GM18499 (cell line): ENCODE results near the gene VGLL4.

Source experiments
- ATAC-seq: cut with Tn5 transposase; IDR thresholded peaks from one replicate; pipeline ENCODE4 v1.9.1; 2021; ENCODE audit warnings: moderate number of reproducible peaks; ENCODE audit not compliant: insufficient read depth, unreplicated experiment

The VGLL4 gene

DNA sequence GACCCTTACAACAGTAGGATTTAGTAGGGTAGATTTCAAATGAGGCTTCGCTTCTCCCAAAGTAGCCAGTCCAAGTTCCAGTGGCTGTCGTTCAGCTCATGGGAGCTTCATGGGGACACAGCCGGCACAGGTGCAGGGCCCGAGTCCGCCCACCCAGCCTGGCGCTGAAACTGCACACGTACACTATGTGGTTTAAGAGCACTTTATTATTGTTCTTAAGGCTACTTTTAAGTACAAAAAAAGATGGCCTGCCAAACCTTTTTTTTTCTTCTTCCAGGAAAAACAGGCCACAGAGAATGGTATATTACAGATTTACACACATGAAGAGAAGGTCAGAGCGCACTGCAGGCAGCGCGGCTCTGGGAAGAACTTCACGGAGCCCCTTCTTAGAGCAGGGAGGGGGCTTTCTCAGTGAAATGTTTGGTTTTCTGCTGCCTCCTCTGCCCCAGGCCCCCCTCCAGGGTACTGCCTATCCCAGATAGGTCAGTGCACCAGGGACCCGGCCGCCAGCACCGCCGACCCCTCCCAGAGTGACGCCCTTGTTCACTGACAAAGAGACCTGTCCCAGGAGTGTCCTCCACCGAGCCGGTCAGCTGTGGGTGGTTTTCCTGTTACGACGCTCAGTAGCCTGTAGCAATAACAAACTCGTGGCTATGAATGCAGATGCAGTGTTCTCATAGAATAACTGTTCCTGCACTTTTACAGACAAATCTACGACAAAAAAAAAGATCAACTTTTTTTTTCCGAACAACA, 87.7 kb downstream of the VGLL4 start:
- no peak for ATAC-seq

DNA sequence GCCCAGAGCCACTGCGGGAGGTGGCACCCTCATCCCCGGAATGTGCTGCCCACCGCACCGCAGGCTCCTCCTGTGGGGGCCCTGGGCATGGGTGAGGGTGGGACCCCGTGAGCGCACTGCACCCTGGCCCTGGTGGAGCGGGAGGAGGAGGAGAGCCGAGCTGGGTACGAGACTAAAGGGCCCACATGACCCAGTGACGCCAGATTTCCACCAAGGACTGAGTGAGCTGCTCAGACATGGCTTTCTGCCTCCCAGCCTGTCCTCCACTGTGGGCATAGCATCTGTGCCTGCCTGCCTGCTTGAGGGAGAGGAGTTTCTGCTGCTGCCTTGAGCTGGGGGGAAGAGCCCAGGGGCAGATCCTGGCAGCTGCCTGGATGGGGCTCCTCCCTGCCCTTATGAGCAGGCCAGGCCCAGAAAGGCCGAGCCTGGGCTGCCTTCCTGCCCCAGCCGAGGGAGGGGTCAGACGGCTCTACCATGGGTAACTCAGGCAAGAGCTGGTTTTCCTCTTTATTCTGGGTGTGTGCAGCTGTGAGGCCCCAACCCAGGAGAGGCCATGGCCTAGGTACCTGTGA, 88.4 kb downstream of the VGLL4 start:
- no peak for ATAC-seq

DNA sequence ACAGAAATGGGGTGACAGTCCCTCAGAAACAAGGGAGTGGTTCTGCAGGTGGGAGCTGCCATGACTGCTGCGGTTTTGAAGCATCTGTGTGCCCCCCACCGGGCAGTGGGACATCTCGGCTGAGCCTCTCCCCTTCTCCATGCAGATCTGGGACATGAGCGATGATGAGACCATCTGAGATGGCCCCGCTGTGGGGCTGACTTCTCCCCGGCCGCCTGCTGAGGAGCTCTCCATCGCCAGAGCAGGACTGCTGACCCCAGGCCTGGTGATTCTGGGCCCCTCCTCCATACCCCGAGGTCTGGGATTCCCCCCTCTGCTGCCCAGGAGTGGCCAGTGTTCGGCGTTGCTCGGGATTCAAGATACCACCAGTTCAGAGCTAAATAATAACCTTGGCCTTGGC, 89.0 kb downstream of the VGLL4 start:
- no peak for ATAC-seq

DNA sequence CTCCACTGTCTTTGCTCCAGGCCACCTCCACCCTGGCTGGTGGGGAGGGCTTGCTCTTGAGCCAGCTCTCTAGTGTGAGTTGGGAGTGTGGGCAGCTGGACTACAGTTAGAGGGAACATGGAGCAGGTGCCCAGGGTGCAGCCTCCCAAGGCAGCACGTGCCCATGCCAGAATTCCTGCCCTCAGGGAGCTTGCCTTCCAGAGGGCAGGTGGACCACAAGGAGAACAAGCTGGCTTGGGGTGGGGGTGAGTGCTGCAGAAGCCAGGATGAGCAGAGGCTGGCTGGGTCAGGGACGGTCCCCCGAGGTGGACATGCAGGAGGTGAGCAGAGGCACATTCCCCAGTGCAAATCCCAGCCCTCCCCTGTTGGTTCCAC, 89.5 kb downstream of the VGLL4 start:
- no peak for ATAC-seq

DNA sequence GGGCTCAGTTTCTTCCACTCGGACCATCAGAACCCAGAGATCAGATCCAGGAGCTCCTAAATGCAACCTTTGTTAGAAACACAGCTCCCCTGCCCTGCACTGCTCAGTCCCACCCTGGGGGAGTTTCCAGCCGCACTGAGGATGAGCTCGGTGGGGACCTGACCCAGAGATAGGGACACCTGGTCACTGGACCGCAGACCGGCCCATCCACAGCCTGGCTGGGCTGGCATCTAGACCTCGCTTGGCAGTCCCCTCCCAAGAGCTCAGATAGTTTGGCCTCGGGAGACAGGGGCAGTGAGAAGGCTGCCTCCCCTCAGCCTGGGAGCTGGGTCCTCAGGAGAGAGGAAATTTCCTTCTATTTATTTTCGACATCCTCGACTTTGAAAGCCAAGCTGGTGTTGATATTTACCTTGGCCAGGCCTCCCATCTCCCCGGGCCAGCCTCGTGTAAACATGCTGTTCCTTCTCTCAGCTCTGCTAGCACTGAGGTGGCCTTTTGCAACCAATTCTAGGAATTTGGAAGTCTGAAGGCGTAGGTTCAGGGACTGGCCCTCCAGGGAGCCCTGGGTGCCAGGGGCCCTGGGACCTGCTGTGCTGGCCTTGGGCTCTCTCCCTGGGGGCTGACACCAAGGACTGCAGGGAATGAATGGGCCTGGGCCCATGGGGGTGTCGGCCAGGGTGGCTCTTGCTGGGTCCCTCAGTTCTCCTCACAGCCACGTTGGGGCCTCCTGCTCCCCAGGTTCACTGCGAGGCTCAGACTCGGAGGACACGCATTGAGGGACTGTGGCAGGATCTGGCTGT, 90.1 kb downstream of the VGLL4 start:
- ATAC-seq: no peak

DNA sequence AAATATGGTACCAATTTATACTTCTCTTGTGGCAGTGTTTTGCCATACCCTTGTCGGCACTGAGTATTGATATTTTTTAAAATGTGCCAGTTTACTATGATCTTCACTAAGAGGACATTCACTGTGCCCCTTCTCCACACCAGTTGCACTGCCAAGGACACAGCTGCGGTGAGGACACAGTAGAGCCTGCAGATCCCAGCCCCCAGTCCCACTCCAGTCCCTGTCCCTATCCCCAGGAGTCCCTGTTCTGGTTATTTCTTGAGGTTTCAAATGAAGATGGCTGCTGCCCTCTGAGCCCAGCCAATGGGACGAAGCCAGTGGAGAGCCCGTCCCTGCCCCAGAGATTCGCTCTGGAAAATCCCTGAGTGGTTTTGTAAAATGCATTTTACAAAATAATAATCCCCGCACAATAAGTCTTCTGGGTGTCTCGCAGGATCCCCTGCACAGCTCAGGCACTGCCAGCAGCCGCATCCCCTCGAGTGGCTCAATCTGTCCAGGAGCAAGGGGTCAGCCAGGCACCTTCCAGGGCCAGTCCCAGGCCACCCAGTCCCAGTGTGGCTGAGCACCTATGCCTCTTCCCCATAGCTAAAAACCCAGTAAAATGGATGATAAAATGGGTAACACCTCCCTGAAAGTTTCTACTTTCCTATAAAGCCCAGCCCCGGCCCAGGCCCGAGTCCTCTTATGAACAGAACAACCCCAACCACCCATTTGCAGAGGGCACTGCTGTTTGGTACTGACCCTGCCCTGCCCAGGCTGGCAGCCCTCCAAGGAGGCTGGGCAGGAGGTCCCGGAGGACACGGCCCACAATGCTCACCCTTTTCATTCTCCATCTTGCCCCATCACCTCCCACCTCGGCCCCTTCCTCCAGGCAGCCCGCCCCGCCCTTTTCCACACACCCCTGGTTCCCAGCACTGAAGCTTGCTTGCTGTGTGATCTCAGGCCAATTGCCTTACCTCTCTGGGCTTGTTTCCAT, 91.1 kb downstream of the VGLL4 start:
- no peak for ATAC-seq

DNA sequence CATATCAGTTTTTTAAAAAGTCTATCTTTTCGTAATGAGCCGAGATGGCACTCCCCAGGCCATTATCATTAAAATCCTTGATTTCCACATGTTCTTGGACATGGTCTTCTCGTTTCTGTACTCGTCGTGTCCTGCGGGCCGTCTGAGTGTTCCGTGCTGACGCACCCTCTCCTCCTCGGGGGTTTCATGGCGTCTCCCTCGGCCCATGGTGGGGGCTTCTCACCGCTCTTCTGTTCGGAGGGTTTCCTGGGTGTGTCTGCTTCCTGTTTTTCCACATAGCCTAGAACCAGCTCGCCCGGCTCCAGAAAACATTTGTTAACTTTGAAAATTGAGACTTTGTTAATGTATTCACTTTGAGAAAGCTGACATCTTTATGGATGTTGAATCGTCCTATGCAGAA, 92.7 kb downstream of the VGLL4 start:
- no peak for ATAC-seq

DNA sequence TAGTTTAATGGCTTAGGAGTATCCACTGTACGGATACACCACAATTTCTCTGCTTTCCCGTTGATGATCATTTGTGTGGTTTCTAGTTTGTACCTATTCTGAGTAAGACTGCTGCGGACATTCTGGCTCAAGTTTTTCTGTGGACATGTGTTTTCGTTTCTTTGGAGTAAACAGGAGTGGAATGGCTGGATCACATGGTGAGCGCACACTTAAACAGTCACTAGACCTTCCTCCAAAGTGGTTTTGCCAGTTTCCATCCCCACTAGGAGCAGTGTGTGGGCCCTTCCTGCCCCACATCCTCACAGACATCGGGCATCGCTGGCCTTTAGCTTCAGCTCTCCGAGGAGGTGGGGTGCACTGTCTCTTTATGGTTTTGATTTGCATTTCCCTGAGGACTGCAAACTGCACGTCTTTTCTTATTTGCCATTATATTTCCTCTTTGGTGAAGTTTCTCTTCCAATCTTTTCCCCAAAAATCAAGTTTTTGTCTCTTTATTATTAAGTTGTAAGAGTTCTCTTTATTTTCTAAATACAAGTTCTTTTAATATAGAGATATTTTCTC, 94.1 kb downstream of the VGLL4 start:
- ATAC-seq: no peak

DNA sequence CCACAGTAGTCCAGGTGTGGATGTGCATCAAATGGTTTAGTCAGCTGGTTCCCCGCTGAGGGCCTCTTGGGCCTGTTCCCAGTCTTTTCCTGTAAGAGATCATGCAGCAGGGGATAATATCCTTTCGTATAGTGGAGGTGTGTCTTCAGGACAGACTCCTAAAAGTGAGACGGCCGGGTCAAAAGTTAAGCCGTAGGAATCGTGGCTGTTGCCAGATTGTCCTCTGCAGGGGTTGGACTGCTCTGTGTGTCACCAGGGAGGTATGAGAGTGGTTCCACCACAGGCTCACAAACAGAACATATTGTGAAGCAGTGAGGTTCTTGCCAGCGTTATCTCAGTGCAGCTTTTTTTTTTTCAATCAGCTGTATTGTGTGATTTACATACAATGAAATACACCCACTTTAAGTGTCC, 95.0 kb downstream of the VGLL4 start:
- no peak for ATAC-seq

DNA sequence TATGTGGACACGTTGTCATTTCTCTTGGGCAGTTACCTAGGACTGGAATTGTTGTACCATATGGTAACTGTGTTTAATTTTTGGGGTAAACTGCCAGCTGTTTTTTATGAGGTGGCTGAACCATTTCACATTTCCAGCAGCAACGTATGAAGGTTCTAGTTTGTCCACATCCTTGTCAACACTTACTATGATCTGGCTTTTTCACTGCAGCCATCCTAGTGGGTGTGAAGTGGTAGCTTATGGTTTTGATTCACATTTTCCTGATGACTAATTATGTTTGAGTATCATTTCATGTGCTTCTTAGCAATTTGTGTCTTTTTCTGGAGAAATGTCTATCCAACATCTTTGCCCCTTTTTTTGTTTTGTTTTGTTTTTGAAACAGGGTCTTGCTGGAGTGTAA, 96.2 kb downstream of the VGLL4 start:
- no peak for ATAC-seq

DNA sequence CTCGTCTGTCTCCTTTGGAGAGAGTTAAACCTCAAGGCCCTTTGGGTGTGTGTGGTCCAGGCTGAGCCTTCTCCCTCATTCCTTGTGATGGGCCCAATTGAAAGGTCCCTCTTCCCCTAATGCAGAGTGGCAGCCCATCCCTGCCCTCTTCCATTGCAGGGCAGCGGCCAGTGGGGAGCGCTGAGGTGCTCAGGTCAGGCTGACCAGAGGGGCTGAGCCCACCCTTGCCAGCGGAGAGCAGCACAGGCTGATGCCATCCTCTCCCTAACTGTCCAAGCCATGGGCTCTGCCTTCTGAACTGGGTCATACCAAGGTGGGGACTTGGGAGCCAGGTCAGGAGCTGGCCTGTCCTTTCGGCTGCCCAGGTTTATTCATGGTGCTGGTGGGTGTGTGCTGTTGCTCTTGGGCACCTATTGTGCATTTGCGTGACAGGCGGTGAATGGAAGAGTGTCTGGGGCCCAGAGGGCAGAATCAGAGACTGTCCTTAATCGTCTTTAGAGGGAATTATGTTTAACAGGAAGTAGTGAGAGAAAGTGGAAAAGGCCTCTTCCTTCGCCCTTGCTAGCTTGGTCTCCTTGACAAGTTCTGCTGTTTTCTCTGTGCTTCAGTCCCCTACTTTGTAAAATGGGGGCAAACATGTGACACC, 96.9 kb downstream of the VGLL4 start:
- ATAC-seq: no peak

DNA sequence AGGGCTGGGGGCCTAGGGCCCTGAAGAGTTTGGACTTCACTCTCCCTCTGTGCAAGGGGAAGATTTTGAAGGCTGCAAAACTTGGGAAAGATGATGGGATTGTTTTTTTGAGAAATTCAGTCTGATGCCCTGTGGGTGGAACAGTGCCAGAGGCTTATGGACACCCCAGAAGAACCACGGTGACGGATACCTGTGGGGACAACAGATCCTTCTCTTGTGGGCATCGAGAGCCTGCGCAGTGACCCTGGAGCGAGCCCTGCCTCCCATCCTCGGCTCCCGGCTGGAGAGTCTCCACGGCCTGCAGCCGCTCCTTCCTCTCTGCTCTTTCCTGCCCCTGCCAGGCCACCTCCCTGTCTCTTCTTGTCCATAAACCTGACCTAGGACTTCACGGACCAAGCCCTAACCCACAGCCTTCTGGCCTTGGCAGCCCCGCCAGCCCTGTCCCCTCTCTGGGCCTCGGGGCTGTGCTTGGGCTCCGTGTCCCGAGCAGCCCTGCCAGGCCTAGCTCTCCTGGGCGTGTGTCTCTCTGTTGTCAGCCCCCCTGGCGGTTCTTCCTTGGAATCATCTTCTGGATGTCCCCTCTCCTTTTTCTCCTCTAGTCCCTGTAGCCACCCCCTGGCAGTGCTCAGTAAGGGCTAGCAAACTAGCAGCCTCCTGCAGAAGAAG, 98.4 kb downstream of the VGLL4 start:
- ATAC-seq: no peak

DNA sequence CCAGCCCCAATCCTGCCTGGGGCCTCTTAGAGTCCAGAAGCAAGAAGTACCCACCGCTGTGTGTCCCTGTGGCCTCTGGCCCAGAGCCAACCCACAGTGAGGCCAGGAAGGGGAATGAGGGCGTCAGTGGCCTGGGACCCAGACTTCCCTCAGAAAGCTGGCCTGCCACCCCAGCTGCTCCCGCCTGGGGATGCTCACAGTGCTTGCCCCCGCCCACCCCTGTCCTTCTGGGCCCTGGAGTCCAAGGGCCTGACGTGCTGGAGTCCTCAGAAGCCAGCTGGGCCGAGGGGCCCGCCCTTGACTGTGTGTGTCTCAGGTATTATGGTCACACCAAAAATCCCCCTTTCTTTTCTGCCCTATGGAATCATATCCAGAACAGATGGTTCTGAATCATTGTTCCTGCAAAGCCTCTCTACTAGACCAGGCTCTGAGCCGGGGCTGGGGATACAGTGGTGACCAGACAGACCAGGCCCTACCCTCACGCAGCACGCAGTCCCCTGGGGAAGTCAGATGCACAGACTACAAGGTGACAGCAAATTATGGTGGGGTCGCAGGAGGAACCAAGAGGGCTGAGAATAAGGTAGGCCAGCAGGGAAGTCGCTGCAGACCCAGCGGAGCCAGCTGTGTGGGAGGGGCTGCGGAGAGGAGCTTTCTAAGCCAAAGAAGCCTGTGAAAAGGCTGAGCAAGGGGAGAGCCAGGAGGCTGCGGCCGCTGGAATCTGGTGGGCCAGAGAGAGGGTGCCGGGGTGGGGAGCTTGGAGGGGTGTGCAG, 99.1 kb downstream of the VGLL4 start:
- ATAC-seq: no peak

DNA sequence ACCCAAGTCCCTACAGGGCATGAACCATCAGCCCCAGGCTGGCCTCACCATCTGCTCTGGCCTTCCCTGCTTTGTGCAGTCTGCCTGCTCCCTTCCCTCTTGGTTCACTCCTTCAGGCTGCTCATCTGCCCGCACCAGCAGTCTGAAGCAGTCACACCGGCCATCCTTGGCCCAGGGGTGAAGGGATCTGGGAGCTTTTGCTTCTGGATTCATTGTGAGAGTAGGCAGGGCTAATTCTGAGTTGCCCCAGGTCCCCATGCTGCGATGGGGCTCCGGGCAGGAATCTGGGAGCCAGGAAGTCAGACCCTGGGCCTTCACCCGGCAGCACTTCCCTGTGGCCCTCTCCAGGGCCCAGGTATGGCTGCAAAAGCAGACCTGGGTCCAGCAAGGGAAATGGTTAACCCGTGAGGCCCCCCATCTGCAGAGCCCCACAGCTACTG, 99.7 kb downstream of the VGLL4 start:
- no peak for ATAC-seq

DNA sequence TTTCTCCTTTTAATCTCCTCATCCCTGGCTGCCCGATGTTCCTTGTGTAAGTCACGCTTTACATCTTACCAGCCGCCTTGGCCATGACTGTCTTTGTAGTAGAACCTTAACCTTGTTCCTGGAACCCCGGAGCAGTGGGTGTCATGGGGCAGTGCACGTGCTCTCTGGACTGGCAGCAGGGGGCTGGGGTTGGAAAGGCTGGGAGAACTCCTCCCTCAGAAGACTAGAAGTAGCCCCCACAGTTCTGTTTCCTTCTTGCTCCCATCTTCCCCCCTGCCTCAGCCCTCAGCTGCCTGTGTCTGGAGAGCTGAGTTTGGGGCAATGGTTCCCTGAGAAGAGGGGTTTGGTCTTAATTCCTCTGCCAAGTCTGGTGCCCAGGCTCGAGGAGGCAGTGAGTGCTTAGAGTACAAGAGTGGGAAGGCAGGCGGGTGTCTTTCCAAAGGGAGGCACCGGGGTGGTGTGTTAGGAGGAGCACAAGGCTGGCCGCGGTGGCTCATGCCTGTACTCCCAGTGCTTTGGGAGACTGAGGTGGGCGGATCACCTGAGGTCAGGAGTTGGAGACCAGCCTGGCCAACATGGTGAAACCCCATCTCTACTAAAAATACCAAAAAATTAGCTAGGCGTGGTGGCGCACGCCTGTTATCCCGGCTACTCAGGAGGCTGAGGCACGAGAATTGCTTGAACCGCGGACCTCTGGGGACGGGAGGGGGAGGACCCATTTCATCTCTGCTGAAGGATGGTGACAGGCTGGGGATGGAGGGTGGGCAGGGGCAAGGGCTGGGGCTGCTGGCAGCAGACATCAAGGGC, 100.4 kb downstream of the VGLL4 start:
- ATAC-seq: no peak

DNA sequence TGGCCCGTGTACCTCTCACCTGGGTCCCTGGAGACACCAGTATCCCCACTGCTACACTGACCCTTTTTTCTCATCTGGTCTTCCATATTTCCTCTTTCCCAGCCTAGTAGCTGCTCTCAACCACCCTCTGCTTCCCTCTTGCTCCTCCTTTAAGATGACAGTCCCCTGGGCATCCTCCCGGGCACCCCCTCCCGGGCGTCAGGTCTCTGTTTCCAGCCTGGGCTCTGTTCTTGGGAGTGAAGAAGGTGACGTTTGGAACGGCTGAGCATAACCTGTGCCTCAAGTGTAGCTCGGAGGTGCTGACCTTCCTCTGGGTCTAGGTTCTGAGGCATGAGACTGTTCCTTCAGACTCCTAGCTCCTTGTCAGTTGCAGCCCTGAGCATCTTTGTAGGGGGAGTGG, 101.2 kb downstream of the VGLL4 start:
- ATAC-seq: no peak
